GM13977 (cell line): ENCODE results near the gene DCAF10.
"Not testable (repeated sequence)": the region's sequence is repeated elsewhere in the genome, so short reads cannot be mapped to it uniquely, and the experiment has no call there.

Experiments
- DNase-seq: peaks from one replicate; pipeline ENCODE4 v3.0.0; 2012; ENCODE audit warnings: low spot score
- CTCF ChIP-seq: IDR thresholded peaks from 2 replicates; pipeline ENCODE4 v1.5.1; 2012; ENCODE audit warnings: mild to moderate bottlenecking, control low read depth; ENCODE audit not compliant: insufficient read depth; ENCODE audit errors: extremely low read depth, missing control alignments
- in situ Hi-C: fragments of 300-500 bp; cut with MboI; formaldehyde crosslinking; loops from one replicate; pipeline ENCODE4 v1.12.0; 2022; ENCODE audit warnings: low sequenced_read_pairs, low pct_unique_long_range_greater_than_20kb, mixed read lengths, inconsistent platforms; ENCODE audit not compliant: unreplicated experiment

The DCAF10 gene

GRCh38 chr9:37889536-37889935, 88.9 kb downstream of the DCAF10 start:
- in situ Hi-C loops: no loop called here
- no peak for TF ChIP-seq CTCF
- peak; percentile 6 for DNase-seq

- in situ Hi-C loops: not testable (repeated sequence)
- DNase-seq: peak; percentile 2
Measured at GRCh38 chr9:37891042-37891441, 90.4 kb downstream of the DCAF10 start.

GRCh38 chr9:37892063-37892462, 91.5 kb downstream of the DCAF10 start:
- DNase-seq: peak; percentile 4
- no peak for TF ChIP-seq CTCF
- in situ Hi-C loops: no loop called here

- peak; percentile 2 for DNase-seq
- TF ChIP-seq CTCF: no peak
- in situ Hi-C loops: no loop called here
Measured at GRCh38 chr9:37897665-37898064, 97.1 kb downstream of the DCAF10 start.

- no peak for DNase-seq
- no peak for TF ChIP-seq CTCF
- in situ Hi-C loops: no loop called here
Measured at GRCh38 chr9:37899041-37899440, 98.4 kb downstream of the DCAF10 start.

GRCh38 chr9:37902131-37902530, 101.5 kb downstream of the DCAF10 start:
- no peak for DNase-seq
- in situ Hi-C loops: no loop called here
- no peak for TF ChIP-seq CTCF

- peak; percentile 50 for DNase-seq
- no peak for TF ChIP-seq CTCF
- in situ Hi-C loops: no loop called here
Measured at GRCh38 chr9:37902796-37903646, 102.4 kb downstream of the DCAF10 start.
